Peyer's patch (tissue), 4 donors: ENCODE data around the gene GADD45A.

Source experiments
- POLR2A ChIP-seq, 2 donors: fragments of 450-650 bp; IDR thresholded peaks; one replicate each; pipeline ENCODE4 v1.5.1; 2017; ENCODE audit warnings: antibody characterized with exemption in 2 of 2, mild to moderate bottlenecking in 2 of 2, moderate library complexity in 2 of 2
- TF ChIP-seq, protein P1 (sequence below), 6 experiments: fragments of 450-650 bp in 4 of 6; fragments of 200-600 bp in 2 of 6; sonication (generic) in 1 of 6; IDR thresholded peaks; one replicate each; pipeline ENCODE4 v1.5.1; 2017 to 2019; ENCODE audit warnings: antibody characterized with exemption in 6 of 6, mild to moderate bottlenecking in 3 of 6, moderate library complexity in 1 of 6

GRCh38 chr1:67659229-67659628 is 25.8 kb upstream of the GADD45A start:
- TF ChIP-seq, protein P1, sequence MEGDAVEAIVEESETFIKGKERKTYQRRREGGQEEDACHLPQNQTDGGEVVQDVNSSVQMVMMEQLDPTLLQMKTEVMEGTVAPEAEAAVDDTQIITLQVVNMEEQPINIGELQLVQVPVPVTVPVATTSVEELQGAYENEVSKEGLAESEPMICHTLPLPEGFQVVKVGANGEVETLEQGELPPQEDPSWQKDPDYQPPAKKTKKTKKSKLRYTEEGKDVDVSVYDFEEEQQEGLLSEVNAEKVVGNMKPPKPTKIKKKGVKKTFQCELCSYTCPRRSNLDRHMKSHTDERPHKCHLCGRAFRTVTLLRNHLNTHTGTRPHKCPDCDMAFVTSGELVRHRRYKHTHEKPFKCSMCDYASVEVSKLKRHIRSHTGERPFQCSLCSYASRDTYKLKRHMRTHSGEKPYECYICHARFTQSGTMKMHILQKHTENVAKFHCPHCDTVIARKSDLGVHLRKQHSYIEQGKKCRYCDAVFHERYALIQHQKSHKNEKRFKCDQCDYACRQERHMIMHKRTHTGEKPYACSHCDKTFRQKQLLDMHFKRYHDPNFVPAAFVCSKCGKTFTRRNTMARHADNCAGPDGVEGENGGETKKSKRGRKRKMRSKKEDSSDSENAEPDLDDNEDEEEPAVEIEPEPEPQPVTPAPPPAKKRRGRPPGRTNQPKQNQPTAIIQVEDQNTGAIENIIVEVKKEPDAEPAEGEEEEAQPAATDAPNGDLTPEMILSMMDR (IDR thresholded peaks at IDR 0.05): no peak
- no peak for TF ChIP-seq POLR2A (IDR thresholded peaks at IDR 0.05)
